GM18907 (cell line): ENCODE measurements around the gene HSD3B2.

ENCODE experiments used
- ATAC-seq: cut with Tn5 transposase; IDR thresholded peaks from one replicate; pipeline ENCODE4 v1.9.1; 2021; ENCODE audit warnings: mild to moderate bottlenecking, moderate library complexity; ENCODE audit not compliant: unreplicated experiment

Gene HSD3B2

DNA sequence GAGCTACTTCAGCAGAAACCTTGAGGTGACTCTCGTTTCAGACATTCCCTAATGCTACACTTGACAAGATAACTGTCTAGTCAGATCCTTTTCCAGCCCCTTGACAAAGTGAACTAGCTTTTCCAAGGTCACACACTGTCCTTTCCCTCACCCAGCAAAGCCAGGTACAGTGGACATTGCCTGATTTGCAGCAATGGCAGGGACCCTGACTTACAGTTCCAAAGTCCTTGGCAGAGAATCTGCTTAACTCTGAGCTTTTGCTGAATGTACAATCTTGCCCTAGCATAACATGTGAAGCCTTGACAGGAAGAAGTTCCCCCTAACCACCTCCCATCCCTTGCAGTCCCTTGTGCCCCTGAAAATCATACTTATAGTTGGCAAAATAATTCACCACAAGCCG is 37.1 kb downstream of the HSD3B2 start:
- no peak for ATAC-seq

DNA sequence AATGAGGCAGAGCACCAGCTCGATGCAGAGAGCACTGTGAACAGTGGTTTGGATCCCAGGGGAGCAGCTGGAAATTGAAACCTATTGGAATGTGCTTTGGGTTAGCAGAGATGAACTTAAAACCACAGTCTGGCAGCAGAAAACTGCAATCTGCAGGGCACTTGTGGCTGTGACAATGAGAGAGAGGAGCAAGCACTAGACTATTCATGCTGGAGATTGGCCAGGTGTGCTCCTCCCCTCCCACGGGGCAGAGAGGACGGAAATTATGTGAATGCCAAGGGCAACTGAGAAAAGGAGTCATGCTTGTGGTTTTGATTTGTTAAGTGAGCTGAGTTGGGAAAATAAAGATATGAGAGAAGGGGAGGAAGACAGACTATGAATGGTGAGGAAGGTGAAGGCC is 38.1 kb downstream of the HSD3B2 start:
- ATAC-seq = no peak

- ATAC-seq = no peak
Observed at GRCh38 chr1:119462964-119463363, 48.0 kb downstream of the HSD3B2 start.

DNA sequence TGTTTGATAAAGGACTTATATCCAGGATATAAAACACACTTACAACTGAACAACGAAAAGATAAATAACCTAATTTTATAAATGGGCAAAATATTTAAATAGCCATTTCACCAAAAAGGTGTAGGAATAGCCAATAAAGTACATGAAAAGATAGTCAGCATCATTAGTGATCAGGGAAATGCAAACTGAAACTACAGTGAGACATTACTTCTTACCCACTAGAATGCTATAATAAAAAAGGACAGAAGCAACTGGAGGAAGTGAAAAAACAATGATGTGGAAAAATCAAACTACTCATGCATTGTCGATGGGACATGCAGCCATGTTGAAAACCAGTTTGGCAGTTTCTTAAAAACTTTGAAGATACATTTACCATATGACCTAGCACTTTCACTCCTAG is 48.6 kb downstream of the HSD3B2 start:
- no peak for ATAC-seq

DNA sequence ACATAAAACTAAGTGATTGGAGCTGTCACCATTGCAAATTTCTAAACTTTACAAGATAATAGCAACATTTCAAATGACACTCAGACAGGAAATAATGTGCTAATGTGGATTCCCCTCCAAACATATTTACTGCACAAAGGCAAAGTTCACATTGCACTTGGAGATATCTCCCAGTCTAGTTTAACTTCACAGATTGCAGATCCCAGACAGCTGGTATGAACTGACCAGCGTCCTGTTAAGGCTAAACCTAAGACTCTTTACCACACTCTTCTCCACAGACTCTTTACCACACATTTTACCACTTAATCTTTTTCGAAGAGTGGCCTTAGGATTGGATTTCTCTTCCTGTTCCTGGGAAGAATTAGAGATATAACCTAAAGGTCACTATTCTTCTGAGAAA is 51.5 kb downstream of the HSD3B2 start:
- ATAC-seq = no peak

- no peak for ATAC-seq
Observed at GRCh38 chr1:119467219-119467618, 52.3 kb downstream of the HSD3B2 start.

DNA sequence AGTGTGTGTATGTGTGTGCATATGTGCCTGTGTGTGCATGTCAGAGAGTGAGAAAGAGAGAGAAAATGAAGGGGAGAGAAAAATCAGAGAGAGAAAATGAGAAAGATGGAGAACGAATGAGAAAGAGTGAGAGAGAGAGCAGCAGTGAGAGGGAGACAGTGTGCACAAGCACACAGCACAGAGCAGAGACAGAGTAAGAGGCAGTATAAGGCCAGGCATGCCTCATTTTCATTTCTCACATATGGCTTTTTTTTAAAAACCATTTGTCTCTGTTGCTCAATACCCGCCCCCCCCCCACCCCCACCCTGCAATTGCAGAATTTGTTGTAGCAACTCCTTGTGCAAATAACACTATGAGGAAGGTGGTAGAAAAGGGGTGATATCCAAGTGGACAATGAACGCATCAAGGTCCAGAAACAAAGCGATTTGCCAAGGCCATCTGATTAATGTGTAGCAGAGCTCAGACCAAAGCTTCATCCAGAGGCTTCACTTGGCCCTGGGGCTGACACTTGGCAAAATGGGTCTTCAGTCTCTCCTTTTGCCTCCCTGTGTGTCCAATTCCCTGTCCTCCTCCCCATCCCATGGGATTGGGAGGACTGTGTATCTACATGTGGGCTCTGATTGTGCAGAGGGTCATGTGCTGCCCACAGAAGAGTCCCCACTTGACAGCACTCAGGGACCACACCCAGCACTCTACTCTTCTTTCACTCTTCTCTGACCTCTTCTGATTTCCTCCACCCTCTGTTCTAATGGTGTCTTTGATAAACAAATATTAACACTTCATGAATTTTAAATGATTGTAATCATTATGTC is 53.1 kb downstream of the HSD3B2 start:
- no peak for ATAC-seq

DNA sequence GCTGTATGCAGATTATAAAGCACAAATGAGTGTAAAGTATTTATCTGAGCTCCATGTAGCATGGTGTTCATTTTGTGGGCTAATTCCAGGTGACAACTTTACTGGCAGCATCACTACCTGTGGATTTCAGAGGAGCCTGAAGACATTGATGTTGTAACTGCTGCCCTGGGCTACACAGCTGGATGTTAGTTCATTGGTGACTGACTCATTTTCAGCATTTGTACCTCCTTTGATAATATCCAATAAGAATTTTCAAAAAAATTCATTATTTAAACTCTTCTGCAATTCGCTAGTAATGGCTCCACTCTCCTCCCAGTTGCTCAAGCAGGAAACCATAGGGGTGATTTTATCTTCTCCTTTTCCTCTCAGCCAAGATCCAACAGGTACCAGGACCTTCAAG is 54.8 kb downstream of the HSD3B2 start:
- ATAC-seq = no peak

GRCh38 chr1:119470377-119470776 is 55.4 kb downstream of the HSD3B2 start:
- ATAC-seq = no peak

GRCh38 chr1:119470958-119471357 is 56.0 kb downstream of the HSD3B2 start:
- ATAC-seq = no peak

GRCh38 chr1:119471566-119471965 is 56.6 kb downstream of the HSD3B2 start:
- ATAC-seq = no peak

DNA sequence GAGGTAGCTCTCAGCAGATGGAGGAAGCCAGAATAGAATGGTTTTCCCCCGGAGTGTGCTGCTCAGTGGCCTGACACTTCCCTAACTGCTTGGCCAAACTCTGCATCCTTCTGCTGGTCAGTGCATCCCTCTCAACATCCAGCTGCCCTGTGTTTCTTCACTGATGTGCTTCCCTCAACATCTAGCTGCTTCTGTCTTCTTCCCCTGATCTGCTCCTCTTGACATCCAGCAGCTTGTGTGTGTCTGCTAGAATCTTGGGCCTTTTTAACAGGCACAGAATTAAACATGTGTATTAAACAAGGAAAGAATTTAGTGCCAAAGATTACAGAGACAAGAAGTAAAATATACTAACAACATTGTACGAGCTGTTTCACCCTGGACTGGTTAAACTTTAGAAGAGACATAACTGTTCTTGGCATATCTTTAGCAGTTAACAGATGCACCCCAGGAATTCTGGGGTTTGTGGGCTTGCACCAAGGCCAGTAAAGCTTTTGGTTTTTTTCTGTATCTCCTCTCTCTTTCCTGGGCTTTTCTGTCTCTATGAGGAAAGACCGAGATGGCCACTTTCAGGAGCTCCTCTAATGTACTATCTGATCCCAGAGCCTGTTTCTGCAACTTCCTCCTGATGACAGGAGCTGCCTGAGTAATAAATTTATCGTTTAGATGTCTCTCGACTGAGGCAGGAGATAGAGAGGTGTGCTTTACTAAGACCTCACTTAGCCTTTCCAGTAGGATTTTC is 57.3 kb downstream of the HSD3B2 start:
- ATAC-seq = no peak
